ENCODE measurements around the gene ARHGAP19.

DNA sequence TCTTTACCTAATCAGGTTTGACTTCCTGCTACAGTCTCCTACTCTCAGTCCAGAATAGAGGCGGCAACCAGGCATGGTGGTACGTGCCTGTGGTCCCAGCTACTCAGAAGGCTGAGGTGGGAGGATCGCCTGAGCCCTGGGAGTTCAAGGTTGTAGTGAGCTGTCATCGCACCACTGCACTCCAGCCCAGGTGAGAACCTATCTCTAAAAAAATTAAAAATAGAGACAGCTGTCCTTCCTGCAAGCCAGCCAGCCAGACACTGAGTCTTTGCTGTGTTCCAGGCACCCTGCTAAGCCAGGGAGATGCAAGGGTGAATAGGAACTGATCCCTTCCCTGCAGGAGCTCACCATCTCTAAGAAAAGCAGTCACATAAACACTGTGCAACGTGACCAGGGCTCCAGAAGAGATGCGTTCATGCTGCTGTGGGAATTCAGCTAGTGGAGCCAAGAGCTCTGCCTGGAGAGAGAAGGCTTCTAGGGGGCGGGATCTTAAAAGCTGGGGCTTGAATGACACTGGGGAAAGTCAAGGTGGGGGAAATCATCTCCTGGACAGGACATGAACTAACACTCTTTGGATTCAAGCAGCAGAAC, 84.6 kb downstream of the ARHGAP19 start:
- TF ChIP-seq TCF12 (IDR thresholded peaks at IDR 0.05; ENCODE audit: low read depth, low read length) (no peak), POLR2A (IDR thresholded peaks at IDR 0.05; ENCODE audit: control extremely low read depth in 1 of 2, low read depth in 2 of 2, low read length in 2 of 2) (no peak), ZNF274 (IDR thresholded peaks at IDR 0.05; ENCODE audit: borderline replicate concordance, extremely low read depth, low read length) (no peak), POLR2AphosphoS5 (IDR thresholded peaks at IDR 0.05; ENCODE audit: low read depth, low read length) (no peak), GABPA (IDR thresholded peaks at IDR 0.05; ENCODE audit: borderline replicate concordance, insufficient read depth, low read length) (no peak), ASH2L (IDR thresholded peaks at IDR 0.05; ENCODE audit: low read length) (no peak), RAD21 (IDR thresholded peaks at IDR 0.05 in 1 of 2, conservative IDR thresholded peaks at IDR 0.05 in 1 of 2; ENCODE audit: low read depth in 2 of 2, low read length in 2 of 2) (no peak)
- TF ChIP-seq, protein P1, sequence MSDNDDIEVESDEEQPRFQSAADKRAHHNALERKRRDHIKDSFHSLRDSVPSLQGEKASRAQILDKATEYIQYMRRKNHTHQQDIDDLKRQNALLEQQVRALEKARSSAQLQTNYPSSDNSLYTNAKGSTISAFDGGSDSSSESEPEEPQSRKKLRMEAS (IDR thresholded peaks at IDR 0.05): no peak
